ENCODE data around the gene FAHD2A. TPM values are rescaled to one million over a fixed set of nuclear protein-coding genes. Genes with fewer than 3 reads are reported as not detected.
"Not testable (repeated sequence)": the region's sequence is repeated elsewhere in the genome, so short reads cannot be mapped to it uniquely, and the experiment has no call there.

FAHD2A gene
- total RNA-seq, 2 donors from 2014 or later, result 11.7 to 23.6 TPM

DNA sequence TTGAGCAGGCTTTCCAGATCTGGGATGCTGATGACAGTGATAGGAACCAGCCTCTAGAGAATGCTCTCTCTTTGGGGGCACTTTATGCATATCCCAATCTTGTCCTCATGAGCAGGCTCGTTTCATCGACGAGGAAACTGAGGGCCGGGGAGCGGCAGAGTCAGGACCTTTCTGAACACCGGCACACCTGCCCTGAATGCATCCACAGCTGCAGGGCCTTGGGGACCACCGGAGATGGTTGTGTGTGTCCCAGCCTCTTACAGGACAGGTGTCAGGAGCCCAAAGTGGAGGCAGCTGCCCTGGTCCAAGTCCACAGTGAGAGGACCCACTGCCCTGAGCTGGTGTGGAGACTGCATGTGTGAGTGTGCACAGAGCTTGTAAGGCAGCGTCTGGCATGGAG is 47.6 kb upstream of the FAHD2A start:
- TF ChIP-seq CTCF (IDR thresholded peaks at IDR 0.05), result no peak
- no peak for DNase-seq (ENCODE audit: low spot score)

GRCh38 chr2:95355486-95355885 is 47.0 kb upstream of the FAHD2A start:
- ATAC-seq (ENCODE audit: insufficient number of reproducible peaks, low FRiP score, low read depth); H3K27ac ChIP-seq; DNase-seq (ENCODE audit: low spot score); H3K36me3 ChIP-seq; H3K4me1 ChIP-seq (ENCODE audit: control insufficient read depth in 1 of 2, low read depth in 2 of 2); H3K9me3 ChIP-seq; H3K4me3 ChIP-seq; H3K27me3 ChIP-seq (replicated peaks; ENCODE audit: insufficient read depth): not testable (repeated sequence)

More for the DNA sequence above, 47.6 kb upstream of the FAHD2A start:
- no peak overlapping the region for H3K27ac ChIP-seq
- ATAC-seq (ENCODE audit: insufficient number of reproducible peaks, low FRiP score, low read depth), result no peak
- H3K4me1 ChIP-seq (ENCODE audit: control insufficient read depth in 1 of 2, low read depth in 2 of 2), result no peaks in the 10 kb centered on the region
- no peaks in the 10 kb centered on the region for H3K36me3 ChIP-seq
- no peak overlapping the region for H3K4me3 ChIP-seq
- H3K27me3 ChIP-seq (replicated peaks; ENCODE audit: insufficient read depth), result no peaks in the 10 kb centered on the region
- no peaks in the 10 kb centered on the region for H3K9me3 ChIP-seq

DNA sequence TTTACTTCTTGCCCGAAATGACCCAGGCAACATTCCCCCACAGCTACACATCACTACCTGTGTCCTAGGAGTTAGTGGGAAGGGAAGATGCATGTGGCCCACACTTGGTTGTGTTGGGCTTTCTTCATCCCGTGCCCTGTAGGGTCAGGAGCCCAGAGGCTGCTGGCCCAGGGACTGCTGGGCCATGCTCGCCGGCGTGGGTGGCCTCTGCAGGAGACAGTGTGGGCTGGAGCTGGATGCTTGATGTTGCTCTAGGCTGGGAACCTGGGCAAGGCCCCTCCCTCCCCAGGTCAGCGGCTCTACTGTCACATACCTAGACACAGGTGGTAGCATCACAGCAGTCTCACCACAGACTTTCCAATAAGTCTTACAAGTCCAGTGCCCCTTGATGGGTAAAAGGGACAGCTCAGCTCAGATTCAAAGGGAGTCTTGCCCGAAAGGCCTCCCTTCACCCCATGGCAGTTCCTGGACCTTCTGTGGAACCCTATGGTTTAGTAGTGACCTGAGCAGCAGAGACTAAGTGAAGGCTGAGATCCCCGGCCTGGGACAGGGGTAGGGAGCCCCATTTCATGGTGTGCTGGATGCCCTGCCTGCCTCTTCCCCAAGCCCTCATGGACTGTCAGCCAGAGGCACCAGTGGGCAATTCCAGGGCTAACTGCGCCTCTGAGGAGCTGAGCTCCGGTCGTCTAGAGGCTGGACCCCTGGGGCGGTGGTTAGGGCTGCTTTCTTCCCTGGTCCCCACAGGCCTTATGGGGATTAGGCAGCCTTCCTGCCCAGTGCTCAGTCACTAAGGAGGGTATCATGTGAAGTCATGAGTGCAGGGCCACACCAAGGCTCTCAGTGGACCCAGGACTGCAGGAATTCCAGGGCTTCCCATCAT is 45.4 kb upstream of the FAHD2A start:
- Histone ChIP-seq H3K4me3 (no peak overlapping the region), H3K9me3 (no peaks in the 10 kb centered on the region), H3K36me3 (no peaks in the 10 kb centered on the region), H3K27me3 (replicated peaks; ENCODE audit: insufficient read depth) (no peaks in the 10 kb centered on the region), H3K4me1 (ENCODE audit: control insufficient read depth in 1 of 2, low read depth in 2 of 2) (no peaks in the 10 kb centered on the region), H3K27ac (no peak overlapping the region)
- TF ChIP-seq CTCF (IDR thresholded peaks at IDR 0.05), result no peak
- DNase-seq (ENCODE audit: low spot score) (no peak), ATAC-seq (ENCODE audit: insufficient number of reproducible peaks, low FRiP score, low read depth) (no peak)

DNA sequence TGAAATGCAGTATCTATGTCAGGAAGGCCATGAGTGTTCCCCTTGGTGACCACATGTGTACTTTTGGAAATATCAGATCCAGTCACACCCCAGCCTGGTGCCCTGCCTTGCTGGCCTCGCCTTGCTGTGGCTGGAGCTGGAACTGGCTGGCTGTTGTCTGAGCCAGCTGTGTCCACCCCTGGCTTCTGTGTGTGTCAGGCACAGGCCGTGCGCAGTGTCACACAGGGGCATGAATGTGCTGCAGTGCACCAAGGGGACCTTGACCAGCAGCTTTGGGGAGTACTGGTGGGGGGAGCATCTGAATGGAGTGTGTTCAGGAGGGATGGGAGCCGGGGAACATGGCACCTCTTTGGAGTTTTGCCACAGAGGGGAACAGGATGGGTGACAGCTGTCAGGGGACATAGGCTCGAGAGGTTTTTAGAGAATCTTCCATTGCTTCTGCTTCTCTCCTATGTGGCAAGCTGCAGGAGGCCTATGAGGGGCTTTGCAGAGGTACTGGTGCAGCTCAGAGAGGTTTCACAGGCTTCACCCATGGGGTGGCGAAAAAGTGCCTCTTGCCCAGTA is 44.7 kb upstream of the FAHD2A start:
- no peaks in the 10 kb centered on the region for H3K4me1 ChIP-seq (ENCODE audit: control insufficient read depth in 1 of 2, low read depth in 2 of 2)
- TF ChIP-seq CTCF (IDR thresholded peaks at IDR 0.05), result no peak
- no peak overlapping the region for H3K4me3 ChIP-seq
- DNase-seq (ENCODE audit: low spot score) (no peak), ATAC-seq (ENCODE audit: insufficient number of reproducible peaks, low FRiP score, low read depth) (no peak)
- H3K27ac ChIP-seq, result no peak overlapping the region
- H3K36me3 ChIP-seq, result no peaks in the 10 kb centered on the region
- no peaks in the 10 kb centered on the region for H3K27me3 ChIP-seq (replicated peaks; ENCODE audit: insufficient read depth)
- no peaks in the 10 kb centered on the region for H3K9me3 ChIP-seq

DNA sequence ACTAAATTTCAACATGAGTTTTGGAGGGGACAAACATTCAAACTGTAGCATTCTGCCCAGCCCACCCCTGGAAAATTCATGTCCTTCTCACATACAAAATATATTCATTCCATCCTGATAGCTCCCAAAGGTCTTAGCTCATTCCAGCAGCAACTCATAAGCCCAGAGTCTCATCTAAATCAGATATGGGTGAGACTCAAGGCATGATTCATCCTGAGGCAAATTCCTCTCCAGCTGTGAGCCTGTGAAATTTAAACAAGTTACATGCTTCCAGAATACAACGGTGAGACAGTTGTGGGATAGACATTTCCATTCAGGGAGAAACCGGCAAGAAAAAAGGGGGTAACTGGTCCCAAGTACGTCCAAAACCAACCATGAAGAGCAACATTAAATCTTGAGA is 43.5 kb upstream of the FAHD2A start:
- no peak for DNase-seq (ENCODE audit: low spot score)
- Histone ChIP-seq H3K4me3 (no peak overlapping the region), H3K4me1 (ENCODE audit: control insufficient read depth in 1 of 2, low read depth in 2 of 2) (no peaks in the 10 kb centered on the region), H3K9me3 (no peaks in the 10 kb centered on the region), H3K27me3 (replicated peaks; ENCODE audit: insufficient read depth) (no peaks in the 10 kb centered on the region), H3K36me3 (no peaks in the 10 kb centered on the region), H3K27ac (no peak overlapping the region)
- ATAC-seq (ENCODE audit: insufficient number of reproducible peaks, low FRiP score, low read depth), result no peak
- TF ChIP-seq CTCF (IDR thresholded peaks at IDR 0.05), result no peak
